SU-DHL-6 (cell line): ENCODE data around the gene DAND5.

Source experiments
- H2AFZ ChIP-seq: fragments of 200-600 bp; sonication (generic); 2 replicates; pipeline ENCODE4 v1.6.1; 2014; ENCODE audit warnings: low read depth, mild to moderate bottlenecking, moderate library complexity, mixed read lengths, antibody characterized with exemption, low read length; ENCODE audit not compliant: severe bottlenecking
- H3F3A ChIP-seq: fragments of 200-600 bp; shearing (Covaris generic); 2 replicates; pipeline ENCODE4 v1.6.0; 2016; ENCODE audit warnings: antibody characterized with exemption, mild to moderate bottlenecking; ENCODE audit not compliant: insufficient read depth
- H3K27ac ChIP-seq: fragments of 200-600 bp; sonication (generic); 2 replicates; pipeline ENCODE4 v1.5.1; 2016; ENCODE audit warnings: low read depth, mild to moderate bottlenecking, low read length, moderate library complexity, mixed read lengths
- H3K27me3 ChIP-seq: fragments of 200-600 bp; sonication (generic), shearing (Covaris generic); 2 replicates; pipeline ENCODE4 v1.6.0; 2014; ENCODE audit warnings: mild to moderate bottlenecking, low read length
- H3K36me3 ChIP-seq: fragments of 200-600 bp; sonication (generic); 2 replicates; pipeline ENCODE4 v1.6.1; 2014; ENCODE audit warnings: mild to moderate bottlenecking, low read length, mixed read lengths
- H3K4me2 ChIP-seq: fragments of 300-600, 200-600 bp; shearing (Covaris generic), sonication (generic); 2 replicates; pipeline ENCODE4 v1.6.0; 2014; ENCODE audit warnings: low read length, low read depth, mild to moderate bottlenecking; ENCODE audit not compliant: poor library complexity, severe bottlenecking
- H3K4me3 ChIP-seq: fragments of 200-600 bp; sonication (generic); 2 replicates; pipeline ENCODE4 v1.5.1; 2014; ENCODE audit warnings: antibody characterized with exemption, low read length, mild to moderate bottlenecking, mixed read lengths; ENCODE audit not compliant: insufficient read depth, poor library complexity, severe bottlenecking
- H3K79me2 ChIP-seq: fragments of 200-600 bp; sonication (generic); 2 replicates; pipeline ENCODE4 v1.6.1; 2014; ENCODE audit warnings: mild to moderate bottlenecking, low read length, moderate library complexity; ENCODE audit not compliant: insufficient read depth
- H3K9ac ChIP-seq: fragments of 200-600 bp; sonication (generic); 2 replicates; pipeline ENCODE4 v1.7.0; 2014; ENCODE audit warnings: mild to moderate bottlenecking, low read length
- H3K9me2 ChIP-seq: fragments of 200-600 bp; sonication (generic); replicated peaks from 2 replicates; pipeline ENCODE4 v1.6.1; 2014; ENCODE audit warnings: low read length; ENCODE audit not compliant: insufficient read depth
- H3K9me3 ChIP-seq: fragments of 200-600 bp; sonication (generic); 2 replicates; pipeline ENCODE4 v1.6.1; 2014; ENCODE audit warnings: low read length, mixed read lengths; ENCODE audit not compliant: insufficient read depth
- H4K20me1 ChIP-seq: fragments of 200-600 bp; sonication (generic); 2 replicates; pipeline ENCODE4 v1.6.1; 2014; ENCODE audit warnings: low read depth, mild to moderate bottlenecking, antibody characterized with exemption, low read length, moderate library complexity, mixed read lengths
- EZH2phosphoT487 ChIP-seq: fragments of 200-600 bp; sonication (generic), shearing (Covaris generic); conservative IDR thresholded peaks from 2 replicates; pipeline ENCODE4 v1.6.1; 2018; ENCODE audit warnings: mild to moderate bottlenecking, antibody characterized with exemption, low read length, moderate library complexity, mixed read lengths
- TF ChIP-seq, protein P1 (sequence below): fragments of 200-600 bp; sonication (generic); IDR thresholded peaks from one replicate; pipeline ENCODE4 v1.5.1; 2017; ENCODE audit warnings: antibody characterized with exemption, mild to moderate bottlenecking, low read length, moderate library complexity; ENCODE audit not compliant: insufficient read depth, poor library complexity, severe bottlenecking

DAND5 gene

DNA sequence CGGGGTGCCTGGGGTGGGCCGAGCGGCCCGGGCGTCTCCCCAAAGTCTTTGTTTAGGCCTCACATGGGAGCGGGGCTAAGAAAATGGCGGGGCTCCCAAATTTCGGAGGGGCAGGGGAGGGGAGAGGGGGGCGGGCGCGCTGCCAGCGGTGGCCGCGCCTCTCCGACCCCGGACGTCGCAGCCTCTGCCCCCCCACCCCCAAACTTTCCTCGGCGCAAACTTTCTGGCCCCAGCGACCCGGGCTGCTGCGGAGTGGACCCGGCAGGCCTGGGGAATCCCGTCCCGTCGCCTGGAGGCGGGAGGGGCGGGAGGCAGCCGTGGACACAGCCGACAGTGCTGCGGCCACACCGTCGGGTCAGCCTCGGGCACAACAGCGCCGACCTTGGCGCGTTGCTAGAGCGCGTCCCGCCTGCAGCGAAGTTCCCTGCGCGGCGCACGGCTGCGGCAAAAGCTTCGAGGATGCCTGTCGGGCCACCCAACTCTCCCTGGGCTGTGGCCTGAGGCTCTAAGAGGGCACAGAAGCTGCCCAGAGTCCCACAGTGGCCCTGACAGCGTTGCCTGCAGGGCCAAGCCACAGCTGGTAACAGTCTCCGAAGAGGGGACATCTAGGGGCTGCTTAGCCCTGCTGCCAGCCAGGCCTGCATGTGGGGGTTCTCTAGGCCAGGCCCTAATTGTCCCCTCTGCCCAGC is 27.2 kb downstream of the DAND5 start:
- TF ChIP-seq, protein P1, sequence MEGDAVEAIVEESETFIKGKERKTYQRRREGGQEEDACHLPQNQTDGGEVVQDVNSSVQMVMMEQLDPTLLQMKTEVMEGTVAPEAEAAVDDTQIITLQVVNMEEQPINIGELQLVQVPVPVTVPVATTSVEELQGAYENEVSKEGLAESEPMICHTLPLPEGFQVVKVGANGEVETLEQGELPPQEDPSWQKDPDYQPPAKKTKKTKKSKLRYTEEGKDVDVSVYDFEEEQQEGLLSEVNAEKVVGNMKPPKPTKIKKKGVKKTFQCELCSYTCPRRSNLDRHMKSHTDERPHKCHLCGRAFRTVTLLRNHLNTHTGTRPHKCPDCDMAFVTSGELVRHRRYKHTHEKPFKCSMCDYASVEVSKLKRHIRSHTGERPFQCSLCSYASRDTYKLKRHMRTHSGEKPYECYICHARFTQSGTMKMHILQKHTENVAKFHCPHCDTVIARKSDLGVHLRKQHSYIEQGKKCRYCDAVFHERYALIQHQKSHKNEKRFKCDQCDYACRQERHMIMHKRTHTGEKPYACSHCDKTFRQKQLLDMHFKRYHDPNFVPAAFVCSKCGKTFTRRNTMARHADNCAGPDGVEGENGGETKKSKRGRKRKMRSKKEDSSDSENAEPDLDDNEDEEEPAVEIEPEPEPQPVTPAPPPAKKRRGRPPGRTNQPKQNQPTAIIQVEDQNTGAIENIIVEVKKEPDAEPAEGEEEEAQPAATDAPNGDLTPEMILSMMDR = no peak
- TF ChIP-seq EZH2phosphoT487 = no peak
- no peaks in the 10 kb centered on the region for H3K36me3 ChIP-seq
- no peaks in the 10 kb centered on the region for H3K79me2 ChIP-seq
- H2AFZ ChIP-seq = no peak overlapping the region
- no peak overlapping the region for H3K27ac ChIP-seq
- H3F3A ChIP-seq = no peaks in the 10 kb centered on the region
- H3K9ac ChIP-seq = no peak overlapping the region
- H3K4me3 ChIP-seq = no peak overlapping the region
- no peak overlapping the region for H3K4me2 ChIP-seq
- no peaks in the 10 kb centered on the region for H3K27me3 ChIP-seq
- no peaks in the 10 kb centered on the region for H3K9me2 ChIP-seq
- no peaks in the 10 kb centered on the region for H3K9me3 ChIP-seq
- H4K20me1 ChIP-seq = no peaks in the 10 kb centered on the region

DNA sequence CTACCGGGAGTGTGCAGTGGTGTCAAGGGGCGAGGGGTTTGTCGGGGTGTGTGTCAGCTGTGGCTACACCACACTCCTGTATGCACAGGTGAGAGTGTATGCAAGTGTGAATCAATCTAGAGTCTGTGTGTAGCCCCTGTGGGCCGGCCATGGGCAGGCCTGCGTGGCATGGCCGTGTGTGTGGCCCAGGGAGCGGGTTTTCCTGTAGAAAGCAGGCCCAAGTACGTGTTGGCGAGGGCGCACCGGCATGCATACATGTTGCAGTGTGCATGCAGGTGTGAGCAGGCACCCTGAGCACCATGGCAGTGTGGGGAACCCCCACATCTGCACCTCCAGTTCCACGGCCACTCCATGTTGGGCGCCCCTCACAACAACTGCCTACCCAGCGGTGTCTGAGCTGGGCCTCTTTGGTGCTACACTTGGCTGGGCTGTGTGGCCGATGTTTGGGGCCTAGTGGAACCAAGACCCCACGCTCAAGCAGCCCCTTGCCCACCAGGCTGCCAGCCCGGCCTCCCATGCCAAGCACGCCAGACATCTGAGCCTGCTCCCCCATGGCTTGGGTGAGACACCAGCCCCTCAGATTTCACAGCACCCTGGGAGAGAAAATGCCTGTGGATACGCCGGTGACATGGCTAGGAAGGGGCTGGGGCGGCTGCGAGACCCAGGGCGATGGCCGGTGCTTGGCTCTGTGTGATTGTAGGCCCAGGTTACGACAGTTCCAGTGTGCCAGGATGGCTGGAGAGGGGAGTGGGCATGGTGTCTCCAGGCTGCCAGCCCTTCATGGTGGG is 28.0 kb downstream of the DAND5 start:
- TF ChIP-seq EZH2phosphoT487 = no peak
- TF ChIP-seq, protein P1 = no peak
- Histone ChIP-seq H3K27ac (no peak overlapping the region), H3K27me3 (no peaks in the 10 kb centered on the region), H3F3A (no peaks in the 10 kb centered on the region), H3K9ac (no peak overlapping the region), H4K20me1 (no peaks in the 10 kb centered on the region), H3K4me2 (no peak overlapping the region), H3K9me2 (no peaks in the 10 kb centered on the region), H2AFZ (no peak overlapping the region), H3K4me3 (no peak overlapping the region), H3K9me3 (no peaks in the 10 kb centered on the region), H3K36me3 (no peaks in the 10 kb centered on the region), H3K79me2 (no peaks in the 10 kb centered on the region)

DNA sequence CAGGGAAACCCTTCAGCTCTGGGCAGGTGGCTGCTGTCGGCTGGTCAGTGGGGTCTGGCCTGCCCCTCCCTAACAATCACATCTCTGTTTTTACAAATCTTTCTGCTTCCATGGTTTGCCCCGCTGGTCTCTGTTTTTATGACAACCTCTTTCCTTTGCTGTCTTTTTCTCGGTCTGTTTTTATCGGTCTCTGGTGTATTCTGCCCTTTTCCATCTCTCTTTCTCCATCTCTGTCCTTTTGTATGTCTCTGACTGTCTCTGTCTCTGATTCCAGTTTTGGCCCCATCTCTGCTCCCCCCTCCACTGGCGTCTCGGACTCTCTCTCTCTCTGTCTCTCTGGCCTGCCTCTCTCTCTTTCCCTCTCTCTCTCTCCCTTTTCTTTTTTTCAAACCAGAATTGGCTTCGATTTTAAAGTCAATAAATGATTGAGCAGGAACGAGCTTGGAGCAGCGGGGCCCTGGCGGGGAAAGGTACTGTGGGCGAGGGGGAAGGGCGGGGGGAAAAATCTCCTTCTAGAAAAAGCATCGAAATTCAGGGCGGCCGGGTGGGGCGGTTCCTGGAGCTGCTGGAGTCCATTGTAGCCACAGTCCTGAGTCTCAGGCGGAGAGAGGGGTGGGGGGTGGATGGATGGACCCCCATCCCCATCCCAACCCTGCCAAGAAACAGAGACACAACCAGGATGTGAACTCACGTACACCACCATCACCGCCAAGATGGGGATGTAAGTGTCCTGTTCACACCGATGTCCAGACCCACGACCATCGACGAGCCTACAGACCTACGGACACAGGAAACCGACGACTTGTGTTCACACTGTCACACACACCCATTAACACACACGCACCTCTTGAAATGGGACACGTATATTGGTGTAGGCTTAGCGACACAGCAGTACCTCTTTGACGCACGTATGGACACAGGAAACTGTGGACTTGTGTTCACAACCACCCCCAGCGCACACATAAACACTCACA is 28.9 kb downstream of the DAND5 start:
- H2AFZ ChIP-seq = no peak overlapping the region
- no peaks in the 10 kb centered on the region for H3K79me2 ChIP-seq
- TF ChIP-seq, protein P1 = no peak
- no peak for TF ChIP-seq EZH2phosphoT487
- no peaks in the 10 kb centered on the region for H3K9me3 ChIP-seq
- no peak overlapping the region for H3K4me3 ChIP-seq
- no peak overlapping the region for H3K27ac ChIP-seq
- H3F3A ChIP-seq = no peaks in the 10 kb centered on the region
- H3K9ac ChIP-seq = no peak overlapping the region
- no peaks in the 10 kb centered on the region for H3K27me3 ChIP-seq
- H3K9me2 ChIP-seq = no peaks in the 10 kb centered on the region
- no peaks in the 10 kb centered on the region for H4K20me1 ChIP-seq
- no peaks in the 10 kb centered on the region for H3K36me3 ChIP-seq
- H3K4me2 ChIP-seq = no peak overlapping the region
